Keratinocyte (primary cell): ENCODE results near the gene FYB1. TPM values are rescaled to one million over a fixed set of nuclear protein-coding genes. Genes with fewer than 3 reads are reported as not detected.
"Not testable (repeated sequence)": the region's sequence is repeated elsewhere in the genome, so short reads cannot be mapped to it uniquely, and the experiment has no call there.

Experiments
- DNase-seq: peaks from one replicate; pipeline ENCODE4 v3.0.0-alpha.2; 2011; ENCODE audit warnings: low read depth, missing footprints, low spot score
- FAIRE-seq: peaks from 2 replicates; lab custom pipeline; 2011; peaks lifted over from hg19 to GRCh38; lab: Jason Lieb, UNC
- H2AFZ ChIP-seq: 2 replicates; pipeline ENCODE4 v1.6.0; 2012; ENCODE audit warnings: low read length, control low read depth, inconsistent platforms; ENCODE audit not compliant: control insufficient read depth
- H3K27ac ChIP-seq: 2 replicates; pipeline ENCODE4 v1.5.1; 2011; ENCODE audit warnings: low read length; ENCODE audit not compliant: control insufficient read depth, insufficient read depth
- H3K27me3 ChIP-seq: 3 replicates; pipeline ENCODE4 v1.6.0; 2011; ENCODE audit warnings: low read length; ENCODE audit not compliant: control insufficient read depth, insufficient read depth; ENCODE audit errors: extremely low read depth
- H3K36me3 ChIP-seq, 2 experiments: 2 replicates in 1 of 2; 3 replicates in 1 of 2; pipeline ENCODE4 v1.5.1; 2011; ENCODE audit warnings: low read length in 2 of 2, mild to moderate bottlenecking in 1 of 2; ENCODE audit not compliant: control insufficient read depth in 2 of 2, insufficient read depth in 2 of 2; ENCODE audit errors: extremely low read depth in 1 of 2
- H3K4me1 ChIP-seq: 3 replicates; pipeline ENCODE4 v1.5.1; 2011; ENCODE audit warnings: low read length; ENCODE audit not compliant: control insufficient read depth, insufficient read depth; ENCODE audit errors: extremely low read depth
- H3K4me2 ChIP-seq: 3 replicates; pipeline ENCODE4 v1.6.0; 2011; ENCODE audit warnings: low read depth, low read length; ENCODE audit not compliant: control insufficient read depth, insufficient read depth; ENCODE audit errors: extremely low read depth
- H3K4me3 ChIP-seq, 3 experiments: fragments of 200-600 bp in 1 of 3; sonication (generic) in 1 of 3; 2 replicates in 2 of 3; 3 replicates in 1 of 3; pipeline ENCODE4 v1.5.1; 2011 to 2016; ENCODE audit warnings: low read length in 3 of 3, mild to moderate bottlenecking in 3 of 3, control low read depth in 2 of 3, inconsistent platforms in 1 of 3, low read depth in 1 of 3, mixed read lengths in 1 of 3, mixed run types in 1 of 3, moderate library complexity in 1 of 3; ENCODE audit not compliant: control insufficient read depth in 2 of 3, insufficient read depth in 2 of 3; ENCODE audit errors: extremely low read depth in 1 of 3
- H3K79me2 ChIP-seq: 2 replicates; pipeline ENCODE4 v1.6.0; 2012; ENCODE audit warnings: low read length; ENCODE audit not compliant: control insufficient read depth, insufficient read depth
- H3K9ac ChIP-seq: 3 replicates; pipeline ENCODE4 v1.6.0; 2011; ENCODE audit warnings: low read length; ENCODE audit not compliant: control insufficient read depth, insufficient read depth; ENCODE audit errors: extremely low read depth
- H3K9me1 ChIP-seq: 3 replicates; pipeline ENCODE4 v1.6.0; 2011; ENCODE audit warnings: low read length; ENCODE audit not compliant: control insufficient read depth, insufficient read depth; ENCODE audit errors: extremely low read depth
- H3K9me3 ChIP-seq: 2 replicates; pipeline ENCODE4 v1.5.1; 2012; ENCODE audit warnings: low read depth, low read length; ENCODE audit not compliant: control insufficient read depth
- H4K20me1 ChIP-seq: 3 replicates; pipeline ENCODE4 v1.6.0; 2011; ENCODE audit warnings: low read length; ENCODE audit not compliant: control insufficient read depth, insufficient read depth; ENCODE audit errors: extremely low read depth
- EZH2 ChIP-seq: IDR thresholded peaks from one replicate; pipeline ENCODE4 v1.6.1; 2012; ENCODE audit warnings: inconsistent platforms, mild to moderate bottlenecking, low read length, moderate library complexity
- dilution Hi-C: fragments of 300-500 bp; cut with MboI; formaldehyde crosslinking; loops from one replicate; pipeline ENCODE4 v1.7.0; 2020; ENCODE audit warnings: low sequenced_read_pairs; ENCODE audit not compliant: extremely low pct_ligation_motif_present
- polyA plus RNA-seq, 5 experiments: library from polyadenylated mRNA; depleted of rRNA in 3 of 5; stranded (reverse) in 3 of 5; stranded (forward) in 1 of 5; unstranded in 1 of 5; fragments of >200 nt; gene quantifications; 1 replicate in 1 of 5; 2 replicates in 3 of 5; 3 replicates in 1 of 5; pipeline versions ENCODE4 v1.2.1 to v1.2.3, GENCODE V29; 2011 to 2012; ENCODE audit warnings: missing spikeins in 2 of 5, low read depth in 1 of 5, low replicate concordance in 1 of 5
- TF ChIP-seq, protein P1 (sequence below), 3 experiments: IDR thresholded peaks in 1 of 3; conservative IDR thresholded peaks in 1 of 3; optimal IDR thresholded peaks in 1 of 3; 2 replicates in 2 of 3; 3 replicates in 1 of 3; pipeline versions ENCODE3 to v1.5.1; 2011; ENCODE audit warnings: low read length in 3 of 3, mild to moderate bottlenecking in 3 of 3, moderate library complexity in 2 of 3, control low read depth in 1 of 3, inconsistent platforms in 1 of 3; ENCODE audit not compliant: insufficient read depth in 2 of 3; ENCODE audit errors: extremely low read depth in 1 of 3

FYB1 gene
- polyA plus RNA-seq, 1 donor (not counting 4 experiments of a cell fraction or from before 2014, with no cell fraction given): 0.29 TPM

DNA sequence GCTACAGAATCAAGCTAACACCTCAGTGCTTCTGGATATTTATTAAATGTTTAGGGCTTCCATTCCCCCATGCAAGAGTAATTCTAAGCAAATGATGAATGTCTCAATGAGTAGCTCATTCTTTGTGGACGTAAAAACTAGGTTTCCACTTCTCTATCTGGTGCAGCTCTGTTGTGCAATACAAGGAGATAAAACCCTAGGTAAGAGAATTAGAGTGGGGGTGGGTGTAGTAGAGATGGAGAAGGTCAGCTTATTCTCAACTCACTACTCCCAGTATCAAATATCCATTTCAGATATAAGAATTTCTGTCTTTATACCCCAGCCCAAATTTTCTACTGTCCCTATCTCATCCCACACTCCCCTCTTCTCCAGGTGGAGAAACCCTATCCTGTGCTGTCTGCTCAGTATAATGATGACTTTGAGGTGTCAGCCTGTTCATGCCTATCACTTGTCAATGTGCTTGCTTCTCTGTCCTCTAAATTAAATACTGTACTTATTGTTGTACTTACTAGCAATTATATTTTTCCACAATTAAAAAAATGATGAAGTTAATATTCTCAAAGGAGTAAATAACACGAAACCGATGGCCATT, 4.3 kb upstream of the FYB1 start:
- no peak for DNase-seq
- Histone ChIP-seq H3K36me3 (no peaks in the 10 kb centered on the region), H3K9me3 (no peaks in the 10 kb centered on the region), H3K4me3 (no peak overlapping the region), H2AFZ (no peak overlapping the region), H3K9me1 (no peaks in the 10 kb centered on the region), H4K20me1 (no peaks in the 10 kb centered on the region), H3K4me1 (peaks cover 23% of the 10 kb centered on the region), H3K9ac (no peak overlapping the region), H3K27ac (no peak overlapping the region), H3K79me2 (no peaks in the 10 kb centered on the region), H3K4me2 (peak overlapping the region; percentile 17), H3K27me3 (no peaks in the 10 kb centered on the region)
- dilution Hi-C loops: no loop called here
- no peak for FAIRE-seq
- no peak for TF ChIP-seq EZH2
- TF ChIP-seq, protein P1, sequence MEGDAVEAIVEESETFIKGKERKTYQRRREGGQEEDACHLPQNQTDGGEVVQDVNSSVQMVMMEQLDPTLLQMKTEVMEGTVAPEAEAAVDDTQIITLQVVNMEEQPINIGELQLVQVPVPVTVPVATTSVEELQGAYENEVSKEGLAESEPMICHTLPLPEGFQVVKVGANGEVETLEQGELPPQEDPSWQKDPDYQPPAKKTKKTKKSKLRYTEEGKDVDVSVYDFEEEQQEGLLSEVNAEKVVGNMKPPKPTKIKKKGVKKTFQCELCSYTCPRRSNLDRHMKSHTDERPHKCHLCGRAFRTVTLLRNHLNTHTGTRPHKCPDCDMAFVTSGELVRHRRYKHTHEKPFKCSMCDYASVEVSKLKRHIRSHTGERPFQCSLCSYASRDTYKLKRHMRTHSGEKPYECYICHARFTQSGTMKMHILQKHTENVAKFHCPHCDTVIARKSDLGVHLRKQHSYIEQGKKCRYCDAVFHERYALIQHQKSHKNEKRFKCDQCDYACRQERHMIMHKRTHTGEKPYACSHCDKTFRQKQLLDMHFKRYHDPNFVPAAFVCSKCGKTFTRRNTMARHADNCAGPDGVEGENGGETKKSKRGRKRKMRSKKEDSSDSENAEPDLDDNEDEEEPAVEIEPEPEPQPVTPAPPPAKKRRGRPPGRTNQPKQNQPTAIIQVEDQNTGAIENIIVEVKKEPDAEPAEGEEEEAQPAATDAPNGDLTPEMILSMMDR (optimal IDR thresholded peaks at IDR 0.05 in 1 of 3, IDR thresholded peaks at IDR 0.05 in 1 of 3, conservative IDR thresholded peaks at IDR 0.05 in 1 of 3; ENCODE audit: extremely low read depth in 1 of 3, insufficient read depth in 2 of 3, low read length in 3 of 3): no peak

DNA sequence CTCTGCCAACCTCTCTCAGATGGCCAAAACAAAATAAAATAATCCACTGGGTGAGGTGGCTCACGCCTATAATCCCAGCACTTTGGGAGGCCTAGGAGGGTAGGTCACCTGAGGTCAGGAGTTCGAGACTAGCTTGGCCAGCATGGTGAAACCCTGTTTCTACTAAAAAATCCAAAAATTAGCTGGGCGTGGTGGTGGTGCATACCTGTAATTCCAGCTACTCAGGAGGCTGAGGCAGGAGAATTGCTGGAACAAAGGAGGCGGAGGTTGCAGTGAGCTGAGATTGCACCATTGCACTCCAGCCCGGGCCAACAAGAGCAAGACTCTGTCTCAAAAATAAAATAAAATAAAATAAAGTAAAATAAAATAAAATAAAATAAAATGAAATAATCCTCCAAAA, 2.3 kb upstream of the FYB1 start:
- DNase-seq, H3K9me3 ChIP-seq, H3K36me3 ChIP-seq, H3K27ac ChIP-seq, H3K4me2 ChIP-seq, FAIRE-seq, H3K9me1 ChIP-seq, H3K27me3 ChIP-seq, H3K9ac ChIP-seq, H3K4me3 ChIP-seq, H2AFZ ChIP-seq, dilution Hi-C loops, H3K79me2 ChIP-seq, H4K20me1 ChIP-seq: not testable (repeated sequence)
- peaks cover 23% of the 10 kb centered on the region for H3K4me1 ChIP-seq
